Loucy (cell line): ENCODE data around the gene MYO1E.

ENCODE experiments used
- CTCF ChIP-seq: fragments of 200-600 bp; sonication (generic); conservative IDR thresholded peaks from 2 replicates; pipeline ENCODE4 v1.5.1; 2014; ENCODE audit warnings: mild to moderate bottlenecking, antibody characterized with exemption, low read length
- EZH2phosphoT487 ChIP-seq: fragments of 200-600 bp; IDR thresholded peaks from 2 replicates; pipeline ENCODE4 v1.6.1; 2018; ENCODE audit warnings: antibody characterized with exemption, mild to moderate bottlenecking, moderate library complexity, borderline replicate concordance

- TF ChIP-seq CTCF (no peak), EZH2phosphoT487 (no peak)
These were observed 276.2 kb downstream of the MYO1E start for GRCh38 chr15:59096429-59096828.
